Activated T-cell treated with anti-CD3 and anti-CD28 coated beads, Interleukin-2, amount 50 U/mL, for 24 hours (primary cell): Measurements from ENCODE around the gene RBM38.
"Not testable (repeated sequence)": the region's sequence is repeated elsewhere in the genome, so short reads cannot be mapped to it uniquely, and the experiment has no call there.

ENCODE experiments used
- DNase-seq: peaks from one replicate; pipeline ENCODE4 v3.0.0-alpha.2; 2020
- H3K27ac Mint-ChIP-seq: 2 replicates; pipeline ENCODE4 v1.8.0; 2020; ENCODE audit warnings: mild to moderate bottlenecking, mixed read lengths
- H3K27me3 Mint-ChIP-seq: 2 replicates; pipeline ENCODE4 v1.8.0; 2020; ENCODE audit warnings: mixed read lengths
- H3K36me3 Mint-ChIP-seq: 2 replicates; pipeline ENCODE4 v1.8.0; 2020; ENCODE audit warnings: low read depth, mixed read lengths
- H3K4me1 Mint-ChIP-seq: 2 replicates; pipeline ENCODE4 v1.8.0; 2020; ENCODE audit warnings: low read depth, mixed read lengths
- H3K4me3 Mint-ChIP-seq: 2 replicates; pipeline ENCODE4 v1.8.0; 2020; ENCODE audit warnings: mild to moderate bottlenecking, moderate library complexity, mixed read lengths
- H3K9me3 Mint-ChIP-seq: 2 replicates; pipeline ENCODE4 v1.8.0; 2020; ENCODE audit warnings: mixed read lengths

The RBM38 gene

GRCh38 chr20:57422254-57422653 lies 31.1 kb downstream of the RBM38 start:
- DNase-seq = no peak
- H3K27ac Mint-ChIP-seq = no peak overlapping the region
- peaks cover 23% of the 10 kb centered on the region for H3K4me1 Mint-ChIP-seq
- H3K4me3 Mint-ChIP-seq = no peak overlapping the region
- no peaks in the 10 kb centered on the region for H3K27me3 Mint-ChIP-seq
- H3K9me3 Mint-ChIP-seq = no peaks in the 10 kb centered on the region
- H3K36me3 Mint-ChIP-seq = no peaks in the 10 kb centered on the region

GRCh38 chr20:57425150-57426013 lies 34.2 kb downstream of the RBM38 start:
- Mint-ChIP-seq H3K4me3 (no peak overlapping the region), H3K36me3 (no peaks in the 10 kb centered on the region), H3K9me3 (no peaks in the 10 kb centered on the region), H3K27ac (peak overlapping the region; percentile 6), H3K4me1 (peaks cover 28% of the 10 kb centered on the region), H3K27me3 (no peaks in the 10 kb centered on the region)
- no peak for DNase-seq

GRCh38 chr20:57426271-57426689 lies 35.1 kb downstream of the RBM38 start:
- DNase-seq = no peak
- Mint-ChIP-seq H3K36me3 (no peaks in the 10 kb centered on the region), H3K9me3 (no peaks in the 10 kb centered on the region), H3K27me3 (no peaks in the 10 kb centered on the region), H3K4me1 (peaks cover 33% of the 10 kb centered on the region), H3K27ac (no peak overlapping the region), H3K4me3 (no peak overlapping the region)

- Mint-ChIP-seq H3K4me3 (no peak overlapping the region), H3K9me3 (no peaks in the 10 kb centered on the region), H3K36me3 (no peaks in the 10 kb centered on the region), H3K27ac (no peak overlapping the region), H3K4me1 (peaks cover 37% of the 10 kb centered on the region), H3K27me3 (no peaks in the 10 kb centered on the region)
- no peak for DNase-seq
Measured at GRCh38 chr20:57426831-57427230, 35.6 kb downstream of the RBM38 start.

- no peak for DNase-seq
- Mint-ChIP-seq H3K9me3 (no peaks in the 10 kb centered on the region), H3K27me3 (no peaks in the 10 kb centered on the region), H3K4me3 (no peak overlapping the region), H3K27ac (no peak overlapping the region), H3K4me1 (peaks cover 53% of the 10 kb centered on the region), H3K36me3 (peaks cover 3% of the 10 kb centered on the region)
Measured at GRCh38 chr20:57428324-57429158, 37.3 kb downstream of the RBM38 start.

- Mint-ChIP-seq H3K4me1 (peaks cover 56% of the 10 kb centered on the region), H3K36me3 (peaks cover 3% of the 10 kb centered on the region), H3K4me3 (no peak overlapping the region), H3K9me3 (no peaks in the 10 kb centered on the region), H3K27me3 (no peaks in the 10 kb centered on the region), H3K27ac (no peak overlapping the region)
- DNase-seq = no peak
Measured at GRCh38 chr20:57429159-57429496, 37.9 kb downstream of the RBM38 start.

- H3K27ac Mint-ChIP-seq = no peak overlapping the region
- H3K4me1 Mint-ChIP-seq = peaks cover 60% of the 10 kb centered on the region
- H3K36me3 Mint-ChIP-seq = peaks cover 3% of the 10 kb centered on the region
- DNase-seq = no peak
- H3K27me3 Mint-ChIP-seq = no peaks in the 10 kb centered on the region
- no peak overlapping the region for H3K4me3 Mint-ChIP-seq
- no peaks in the 10 kb centered on the region for H3K9me3 Mint-ChIP-seq
Measured at GRCh38 chr20:57429580-57430200, 38.5 kb downstream of the RBM38 start.

- not testable (repeated sequence) for H3K4me3 Mint-ChIP-seq, DNase-seq, H3K27me3 Mint-ChIP-seq, H3K36me3 Mint-ChIP-seq, H3K9me3 Mint-ChIP-seq, H3K27ac Mint-ChIP-seq
- H3K4me1 Mint-ChIP-seq = peaks cover 62% of the 10 kb centered on the region
Measured at GRCh38 chr20:57430201-57430596, 39.0 kb downstream of the RBM38 start.

GRCh38 chr20:57431539-57431835 lies 40.3 kb downstream of the RBM38 start:
- H3K4me3 Mint-ChIP-seq = no peak overlapping the region
- H3K27me3 Mint-ChIP-seq = no peaks in the 10 kb centered on the region
- H3K27ac Mint-ChIP-seq = no peak overlapping the region
- H3K4me1 Mint-ChIP-seq = peaks cover 58% of the 10 kb centered on the region
- DNase-seq = no peak
- H3K36me3 Mint-ChIP-seq = peaks cover 3% of the 10 kb centered on the region
- no peaks in the 10 kb centered on the region for H3K9me3 Mint-ChIP-seq

- H3K27ac Mint-ChIP-seq = peak overlapping the region; percentile 89
- no peak for DNase-seq
- peaks cover 3% of the 10 kb centered on the region for H3K36me3 Mint-ChIP-seq
- peaks cover 58% of the 10 kb centered on the region for H3K4me1 Mint-ChIP-seq
- no peaks in the 10 kb centered on the region for H3K27me3 Mint-ChIP-seq
- no peaks in the 10 kb centered on the region for H3K9me3 Mint-ChIP-seq
- H3K4me3 Mint-ChIP-seq = peak overlapping the region; percentile 20
Measured at GRCh38 chr20:57432480-57432861, 41.3 kb downstream of the RBM38 start.

- Mint-ChIP-seq H3K27me3 (no peaks in the 10 kb centered on the region), H3K27ac (peak overlapping the region; percentile 89), H3K36me3 (peaks cover 3% of the 10 kb centered on the region), H3K4me3 (peak overlapping the region; percentile 20), H3K4me1 (peaks cover 58% of the 10 kb centered on the region), H3K9me3 (no peaks in the 10 kb centered on the region)
- DNase-seq = peak; percentile 72
Measured at GRCh38 chr20:57432862-57433491, 41.8 kb downstream of the RBM38 start.

GRCh38 chr20:57433657-57434389 lies 42.6 kb downstream of the RBM38 start:
- H3K4me3 Mint-ChIP-seq = no peak overlapping the region
- DNase-seq = peak; percentile 49

GRCh38 chr20:57434390-57434700 lies 43.1 kb downstream of the RBM38 start:
- Mint-ChIP-seq H3K4me3 (no peak overlapping the region), H3K4me1 (peaks cover 58% of the 10 kb centered on the region), H3K36me3 (peaks cover 3% of the 10 kb centered on the region), H3K27ac (peak overlapping the region; percentile 89), H3K9me3 (no peaks in the 10 kb centered on the region), H3K27me3 (no peaks in the 10 kb centered on the region)
- DNase-seq = peak; percentile 46

More at GRCh38 chr20:57433657-57434389, 42.6 kb downstream of the RBM38 start:
- Mint-ChIP-seq H3K27ac (peak overlapping the region; percentile 89), H3K27me3 (no peaks in the 10 kb centered on the region), H3K4me1 (peaks cover 58% of the 10 kb centered on the region), H3K9me3 (no peaks in the 10 kb centered on the region), H3K36me3 (peaks cover 3% of the 10 kb centered on the region)

GRCh38 chr20:57435105-57435497 lies 43.9 kb downstream of the RBM38 start:
- Mint-ChIP-seq H3K27me3 (no peaks in the 10 kb centered on the region), H3K27ac (no peak overlapping the region), H3K4me3 (no peak overlapping the region), H3K9me3 (no peaks in the 10 kb centered on the region), H3K36me3 (peaks cover 3% of the 10 kb centered on the region), H3K4me1 (peaks cover 53% of the 10 kb centered on the region)
- DNase-seq = no peak
